Breast epithelium (tissue), 3 donors: ENCODE results near the gene SF3B5.

ENCODE experiments used
- CTCF ChIP-seq, 3 donors: fragments of 450-650 bp; IDR thresholded peaks; one replicate each; pipeline ENCODE4 v1.5.1; 2016 to 2017; ENCODE audit warnings: antibody characterized with exemption in 3 of 3, mild to moderate bottlenecking in 3 of 3, moderate library complexity in 3 of 3
- POLR2A ChIP-seq: fragments of 450-650 bp; IDR thresholded peaks from one replicate; pipeline ENCODE4 v1.6.1; 2016; ENCODE audit warnings: antibody characterized with exemption, mild to moderate bottlenecking, moderate library complexity
- POLR2AphosphoS5 ChIP-seq, 3 donors: sonication (generic); formaldehyde crosslinking; IDR thresholded peaks; one replicate each; pipeline ENCODE4 v1.6.1; 2017; ENCODE audit warnings: antibody characterized with exemption in 3 of 3

GRCh38 chr6:144052488-144052887 lies 42.9 kb downstream of the SF3B5 start:
- TF ChIP-seq POLR2A (no peak), CTCF (IDR thresholded peaks at IDR 0.05) (no peak), POLR2AphosphoS5 (IDR thresholded peaks at IDR 0.05) (no peak)
